ELF-1 (cell line): Measurements from ENCODE around the gene WDR90.

Experiments
- DNase-seq: peaks from one replicate; pipeline ENCODE4 v3.0.0-alpha.2; 2016; ENCODE audit warnings: low read depth, low spot score

Gene WDR90

GRCh38 chr16:676565-676902, 27.4 kb downstream of the WDR90 start:
- DNase-seq: no peak

DNA sequence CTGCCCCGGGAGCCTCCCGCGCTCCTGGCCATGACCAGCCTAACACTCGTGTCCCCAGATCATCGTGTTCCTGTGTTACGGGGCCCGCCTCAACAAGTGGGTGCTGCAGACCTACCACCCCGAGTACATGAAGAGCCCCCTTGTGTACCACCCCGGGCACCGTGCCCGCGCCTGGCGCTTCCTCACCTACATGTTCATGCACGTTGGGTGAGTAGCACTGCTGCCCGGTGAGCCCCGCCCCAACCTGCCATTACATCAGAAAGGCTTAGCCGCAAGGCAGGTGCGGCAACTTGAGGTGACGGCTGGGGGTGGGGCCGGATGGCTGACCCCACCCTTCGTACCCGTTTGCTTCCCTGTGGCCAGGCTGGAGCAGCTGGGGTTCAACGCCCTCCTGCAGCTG, 27.7 kb downstream of the WDR90 start:
- no peak for DNase-seq

GRCh38 chr16:677316-678190, 28.4 kb downstream of the WDR90 start:
- no peak for DNase-seq

DNA sequence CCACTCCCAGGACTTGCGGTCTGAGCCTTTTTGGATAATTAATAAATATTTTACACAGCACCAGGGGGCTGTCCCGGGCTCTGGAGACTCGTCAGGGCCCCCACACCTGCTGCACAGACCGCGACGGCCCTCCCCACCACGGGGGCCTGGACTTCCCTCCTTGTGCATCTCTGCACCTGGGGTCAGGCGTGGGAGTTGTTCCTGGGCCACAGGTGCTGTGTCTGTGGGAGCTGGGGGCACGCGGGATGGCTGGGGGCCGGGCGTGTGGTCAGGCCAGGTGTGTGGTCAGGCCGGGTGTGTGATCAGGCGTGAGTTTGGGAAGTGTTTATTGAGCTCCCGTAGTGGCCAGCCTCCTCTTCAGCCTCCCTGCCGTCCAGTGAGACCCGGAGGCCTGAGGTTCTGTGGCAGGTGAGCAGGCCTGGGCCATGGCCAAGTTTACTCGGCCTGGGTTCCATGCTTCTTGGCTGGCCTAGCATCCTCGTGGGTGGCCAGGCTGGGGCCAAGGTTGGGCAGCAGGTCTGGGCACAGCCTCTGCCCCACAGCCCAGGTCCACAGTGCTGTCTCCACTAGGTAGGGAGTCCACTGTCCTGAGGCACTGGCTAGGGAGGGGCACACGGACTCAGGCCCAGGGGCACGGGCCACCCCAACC, 29.2 kb downstream of the WDR90 start:
- DNase-seq: no peak

DNA sequence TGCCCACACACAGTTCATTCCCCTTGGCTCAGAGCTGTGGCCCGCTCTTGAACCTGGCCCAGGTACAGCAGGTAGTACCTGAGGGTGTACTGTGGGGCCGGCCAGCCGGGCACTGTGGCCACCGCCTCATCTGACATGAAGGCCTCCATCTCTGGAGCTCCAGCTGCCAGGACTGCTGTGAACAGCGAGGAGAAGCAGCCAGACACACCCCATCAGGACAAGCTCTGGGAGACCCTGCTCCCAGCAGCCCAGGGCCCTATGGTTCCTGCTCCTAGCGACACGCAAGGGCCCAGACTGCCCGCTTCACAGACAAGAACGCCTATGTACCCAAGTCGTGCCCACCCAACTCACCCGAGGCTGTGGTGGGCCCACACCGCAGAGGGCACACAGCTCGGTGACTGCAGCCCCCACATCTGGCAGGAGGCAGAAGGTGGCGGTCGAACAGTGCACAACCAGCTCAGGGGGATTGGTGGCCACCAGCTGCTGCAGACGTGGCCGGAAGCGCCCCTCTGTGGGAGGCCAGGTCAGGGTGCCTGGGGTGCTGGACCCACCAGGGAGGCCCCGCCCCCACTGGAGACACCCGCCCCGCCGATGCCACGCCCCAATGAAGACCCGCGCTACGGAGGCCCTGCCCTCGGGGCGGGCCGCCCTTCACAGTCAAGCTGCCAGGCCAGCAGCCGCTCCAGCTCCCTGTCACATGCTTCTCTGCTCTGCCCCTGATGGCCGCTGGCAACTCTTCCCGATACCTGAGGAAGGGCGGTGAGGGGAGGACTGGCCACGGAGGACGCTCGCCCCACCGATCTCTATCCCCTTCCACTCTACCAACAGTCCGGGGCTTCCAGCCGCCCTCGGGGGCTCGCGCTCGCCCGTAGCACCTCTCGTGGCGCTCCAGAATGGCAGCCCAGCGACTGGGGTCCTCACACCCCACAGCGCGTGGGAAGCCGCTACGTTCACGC, 30.0 kb downstream of the WDR90 start:
- peak; percentile 82 for DNase-seq

GRCh38 chr16:679814-680624, 30.9 kb downstream of the WDR90 start, which contains the start of gene STUB1:
Gene STUB1 (plus strand): TSS chr16:680410. CDS start chr16:680526, 116 bp downstream.
- peak; percentile 89 for DNase-seq

- DNase-seq: no peak
Observed at GRCh38 chr16:680625-680945, 31.4 kb downstream of the WDR90 start.

- DNase-seq: no peak
Observed at GRCh38 chr16:680967-681745, 32.0 kb downstream of the WDR90 start.

DNA sequence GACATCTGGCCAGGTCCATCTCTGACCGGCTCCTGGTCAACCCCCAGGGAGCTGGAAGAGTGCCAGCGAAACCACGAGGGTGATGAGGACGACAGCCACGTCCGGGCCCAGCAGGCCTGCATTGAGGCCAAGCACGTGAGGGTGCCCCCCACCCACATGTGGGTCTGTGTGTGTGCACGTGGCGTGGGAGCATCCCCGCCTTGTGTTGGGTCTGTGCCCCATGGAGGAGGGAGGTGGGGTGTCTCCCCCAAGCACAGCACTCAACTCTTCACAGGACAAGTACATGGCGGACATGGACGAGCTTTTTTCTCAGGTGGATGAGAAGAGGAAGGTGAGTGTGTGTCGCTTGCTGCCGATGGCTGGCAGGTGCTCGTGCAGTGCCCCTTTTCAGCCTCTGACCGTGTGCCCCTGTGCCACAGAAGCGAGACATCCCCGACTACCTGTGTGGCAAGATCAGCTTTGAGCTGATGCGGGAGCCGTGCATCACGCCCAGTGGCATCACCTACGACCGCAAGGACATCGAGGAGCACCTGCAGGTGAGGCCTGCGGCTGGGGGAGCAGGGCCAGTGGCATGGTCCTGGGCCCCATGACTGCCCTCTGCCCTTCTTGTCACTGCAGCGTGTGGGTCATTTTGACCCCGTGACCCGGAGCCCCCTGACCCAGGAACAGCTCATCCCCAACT, 32.7 kb downstream of the WDR90 start:
- DNase-seq: no peak

GRCh38 chr16:682493-683395, 33.6 kb downstream of the WDR90 start:
- DNase-seq: no peak

DNA sequence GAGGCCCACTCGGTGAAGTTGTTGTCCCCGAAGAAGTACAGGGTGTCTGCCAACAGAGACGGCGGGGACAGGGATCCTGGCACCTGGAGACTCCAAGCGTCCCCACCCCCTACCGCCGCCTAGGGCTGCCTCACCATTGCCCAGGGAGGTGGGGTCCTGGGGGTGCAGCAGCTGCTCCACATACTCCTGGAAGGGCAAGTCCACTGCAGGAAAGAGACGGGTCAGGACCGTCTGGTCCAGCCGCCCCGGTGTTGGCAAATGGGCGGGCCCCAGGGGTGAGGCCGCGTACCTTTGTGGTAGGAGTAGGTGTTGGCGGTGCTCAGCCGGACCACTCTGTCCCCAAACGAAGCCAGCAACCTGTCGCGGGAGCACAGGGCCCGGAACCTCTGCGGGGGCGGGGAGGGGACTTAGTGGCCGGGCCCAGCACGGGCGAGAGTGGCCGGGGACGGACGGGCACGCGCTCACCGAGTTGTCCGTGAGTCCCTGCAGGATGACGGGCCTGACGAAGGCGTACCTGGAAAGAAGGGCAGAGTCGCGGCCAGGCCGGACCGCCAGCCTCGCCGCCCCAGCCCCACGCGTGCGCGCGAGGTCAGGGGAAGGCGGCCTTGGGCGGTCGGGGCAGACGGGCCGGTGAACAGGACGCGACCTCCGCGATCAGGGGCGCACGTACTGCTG, 34.4 kb downstream of the WDR90 start:
- no peak for DNase-seq

DNA sequence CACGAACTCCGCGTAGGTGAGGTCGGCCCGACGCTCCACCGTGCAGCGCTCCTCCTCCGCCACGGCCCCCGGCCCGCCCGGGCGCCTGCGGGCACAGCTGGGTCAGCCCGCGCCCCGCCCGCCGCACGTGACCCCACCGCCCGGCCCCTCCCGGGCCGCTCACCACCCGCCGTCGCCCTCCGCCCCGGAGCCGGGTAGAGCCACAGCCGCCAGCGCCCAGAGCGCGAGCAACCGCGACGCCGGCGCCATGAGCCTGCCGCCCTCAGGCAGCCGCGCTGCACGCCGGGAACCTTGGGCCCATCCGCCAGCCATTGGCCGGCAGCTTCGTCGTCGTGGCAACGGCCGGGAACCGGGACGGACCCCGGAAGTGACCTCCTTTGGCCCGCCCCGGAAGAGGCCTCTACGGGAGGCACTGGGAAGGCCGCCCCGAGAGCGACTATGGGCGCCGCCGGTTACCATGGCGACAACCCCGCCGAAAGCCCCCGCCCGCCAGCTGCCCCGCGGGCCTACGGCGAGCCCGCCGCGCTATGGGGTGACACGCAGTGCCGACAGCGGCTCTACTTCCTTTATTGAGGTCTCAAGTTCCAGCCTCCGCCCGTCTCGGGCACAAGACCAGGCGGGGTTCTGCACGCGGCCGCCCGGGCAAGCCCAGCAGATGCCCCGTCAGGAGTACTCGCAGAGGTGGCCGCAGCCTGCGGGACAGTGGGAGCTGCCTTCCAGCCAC, 35.1 kb downstream of the WDR90 start, which contains the start of gene JMJD8:
Gene JMJD8, minus strand, starts transcription at position 264 of the 724 bp plus-strand sequence. Its CDS starts 15 bp downstream, at position 249.
- peak; percentile 98 for DNase-seq

DNA sequence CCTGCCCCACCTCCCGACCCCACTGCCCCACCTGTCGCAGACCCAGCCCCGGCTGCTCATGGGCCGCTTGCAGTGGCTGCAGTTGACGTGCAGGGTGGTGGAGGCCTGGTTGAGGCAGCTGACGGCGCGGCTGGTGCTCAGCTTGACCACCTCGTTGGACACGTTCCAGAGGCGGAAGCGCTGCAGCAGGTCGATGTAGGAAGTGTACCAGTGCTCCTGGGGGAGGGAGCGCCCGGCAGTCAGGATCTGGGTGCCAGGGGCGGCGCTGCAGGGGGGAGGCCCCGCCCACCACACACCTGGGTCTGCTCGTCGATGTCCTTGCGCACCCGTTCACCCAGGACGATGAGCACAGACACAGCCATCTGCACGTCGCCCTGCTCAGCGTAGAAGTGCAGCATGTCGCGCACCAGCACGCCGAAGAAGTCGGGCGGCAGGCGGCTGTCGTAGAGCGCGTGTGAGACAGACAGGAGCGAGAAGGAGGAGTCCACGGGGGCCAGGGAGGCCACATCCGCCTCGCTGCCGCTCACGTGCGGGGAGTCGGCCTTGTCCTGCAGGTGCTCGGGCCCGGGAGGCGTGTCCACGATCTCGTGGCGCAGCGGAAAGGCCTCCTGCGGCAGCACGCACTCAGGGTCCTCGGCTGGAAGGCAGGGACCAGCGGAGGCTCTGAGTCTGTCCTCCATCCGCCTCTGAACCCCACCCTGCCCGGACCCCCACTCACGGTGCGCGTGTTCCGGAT, 36.0 kb downstream of the WDR90 start:
- no peak for DNase-seq

DNA sequence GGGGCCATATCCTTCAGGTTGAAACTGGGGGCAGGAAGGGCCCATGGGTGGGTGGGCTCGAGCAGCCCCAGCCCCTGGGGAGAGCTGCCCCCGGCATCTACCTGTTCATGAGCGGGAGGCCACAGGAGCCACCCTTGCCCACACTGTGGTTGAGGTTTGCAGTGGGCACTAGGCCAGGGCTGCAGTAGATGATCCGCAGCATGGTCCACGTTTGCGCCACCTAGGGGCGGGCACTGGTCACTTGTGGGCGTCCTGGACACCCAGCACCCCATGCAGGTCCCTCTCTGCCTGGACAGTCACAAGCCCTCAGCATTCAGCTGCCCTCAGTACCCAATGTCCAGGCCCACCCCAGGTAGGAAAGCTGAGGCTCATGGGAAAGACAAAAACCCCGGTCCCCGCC, 36.8 kb downstream of the WDR90 start:
- DNase-seq: no peak

GRCh38 chr16:686459-687260, 37.5 kb downstream of the WDR90 start:
- no peak for DNase-seq

DNA sequence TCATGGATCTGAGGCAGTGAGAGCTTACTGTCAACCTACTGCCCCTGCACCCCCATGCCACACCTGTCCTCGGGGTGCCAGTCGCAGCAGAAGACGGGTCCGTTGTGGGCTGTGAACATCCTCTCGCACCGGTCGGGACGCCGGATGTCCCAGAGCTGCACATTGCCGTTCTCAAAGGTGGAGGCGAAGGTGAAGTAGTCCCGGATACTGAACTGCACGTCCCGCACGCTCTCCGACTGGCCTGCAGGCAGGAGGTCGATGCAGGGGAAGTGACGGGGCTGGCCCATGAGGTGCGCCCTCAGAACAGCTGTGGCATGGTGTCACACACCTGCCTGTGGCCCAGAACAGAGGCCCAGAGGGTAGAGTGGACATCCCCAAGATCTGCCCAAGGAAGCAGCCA, 38.3 kb downstream of the WDR90 start:
- DNase-seq: no peak
